T-helper 2 cell (primary cell): ENCODE data around the gene ZNF775.

Experiments
- DNase-seq, 5 experiments: peaks; one replicate each; pipeline versions ENCODE4 v3.0.0 to v3.0.0-alpha.2; 2012 to 2022
- total RNA-seq, 2 donors: gene quantifications; one replicate each; lab custom pipeline; 2026; lab: John Stamatoyannopoulos, UW

ZNF775 gene
- 1.2 to 2.5 reads per million in 2 donors for total RNA-seq

GRCh38 chr7:150378853-150379440, at the start of gene ZNF775:
Gene ZNF775 (plus strand): TSS chr7:150379330. CDS start chr7:150388471, 9,141 bp downstream.
- peak; percentile 88 to 95 (median 90) for DNase-seq

DNA sequence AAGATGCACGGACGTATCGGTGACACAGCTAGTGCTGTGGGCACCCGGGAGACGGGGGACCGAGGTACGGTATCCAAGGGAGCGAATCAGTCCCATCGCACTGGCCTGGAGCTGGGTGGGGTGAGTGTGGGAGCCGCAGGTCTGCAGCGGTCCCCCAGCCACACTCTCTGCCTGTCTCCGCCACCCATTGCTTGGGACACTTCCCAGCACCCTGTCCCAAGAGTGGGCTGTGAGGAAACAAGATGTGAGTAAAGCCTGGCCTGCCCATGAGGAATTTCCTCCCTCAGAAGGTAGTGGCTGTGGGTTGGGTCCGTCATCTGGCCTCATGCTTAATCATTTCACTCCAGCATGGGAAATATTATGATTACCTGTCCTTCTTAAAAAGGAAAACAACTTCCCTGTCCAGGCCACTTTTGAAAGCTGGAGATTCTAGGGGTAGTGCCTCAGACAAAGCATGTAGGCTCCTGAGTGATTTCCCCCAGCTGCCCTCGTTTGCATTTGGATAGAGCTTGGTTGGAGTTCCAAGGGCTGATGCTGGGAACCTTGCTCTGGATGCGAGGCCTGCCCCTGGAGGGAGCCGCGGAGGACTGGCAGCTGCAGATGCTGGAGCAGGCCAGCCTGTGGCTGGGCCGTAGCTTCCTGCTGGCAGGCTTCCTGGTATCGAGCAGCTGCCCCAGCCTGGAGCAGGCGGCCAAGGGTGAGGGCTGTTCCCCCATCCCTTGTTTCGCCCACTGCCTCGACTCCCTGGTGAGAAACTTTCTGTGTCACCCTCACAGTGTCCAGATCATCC, 49.6 kb upstream of the ZNF775 start:
- no peak for DNase-seq

- no peak for DNase-seq
Measured at GRCh38 chr7:150330211-150330885, 48.8 kb upstream of the ZNF775 start.

DNA sequence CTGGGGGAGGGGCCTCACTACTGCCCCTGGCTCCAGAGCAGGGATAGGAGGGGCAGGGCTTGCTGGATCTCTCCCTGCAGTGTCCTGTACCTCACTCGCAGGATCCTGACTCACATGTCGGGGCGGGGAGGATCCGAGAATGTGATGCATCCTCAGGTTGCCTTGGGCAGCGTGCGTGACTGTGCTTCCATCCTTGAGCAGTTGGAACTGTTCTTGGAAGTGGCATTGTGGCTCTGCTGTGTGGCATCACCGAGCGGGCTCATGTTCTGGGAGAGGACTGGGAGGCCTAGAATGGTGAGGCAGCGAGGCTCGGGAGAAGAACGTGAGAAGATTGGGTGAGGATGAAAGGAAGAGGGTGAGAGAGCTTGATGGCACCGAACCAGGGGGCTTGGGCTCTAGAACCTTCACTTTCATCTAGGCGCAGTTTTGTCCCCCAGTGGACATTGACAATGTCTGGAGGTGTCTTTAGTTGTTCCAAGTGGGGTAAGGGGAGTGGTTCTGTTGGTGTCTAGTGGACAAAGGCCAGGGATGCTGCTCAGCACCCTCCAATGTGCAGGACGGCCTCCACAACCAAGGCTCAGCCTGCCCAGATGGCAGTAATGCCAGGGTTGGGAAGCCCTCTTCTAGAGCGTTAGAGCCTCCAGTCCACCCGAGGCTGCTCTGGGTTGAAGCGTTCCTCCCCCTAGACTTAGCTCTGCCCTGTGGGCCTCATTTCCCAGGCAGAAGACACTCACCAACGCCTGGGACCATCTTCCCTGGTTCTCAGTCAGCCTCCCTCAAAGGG, 46.1 kb upstream of the ZNF775 start:
- no peak for DNase-seq

- no peak for DNase-seq
Measured at GRCh38 chr7:150333659-150334058, 45.5 kb upstream of the ZNF775 start.

- DNase-seq, result no peak
Measured at GRCh38 chr7:150334108-150334507, 45.0 kb upstream of the ZNF775 start.

DNA sequence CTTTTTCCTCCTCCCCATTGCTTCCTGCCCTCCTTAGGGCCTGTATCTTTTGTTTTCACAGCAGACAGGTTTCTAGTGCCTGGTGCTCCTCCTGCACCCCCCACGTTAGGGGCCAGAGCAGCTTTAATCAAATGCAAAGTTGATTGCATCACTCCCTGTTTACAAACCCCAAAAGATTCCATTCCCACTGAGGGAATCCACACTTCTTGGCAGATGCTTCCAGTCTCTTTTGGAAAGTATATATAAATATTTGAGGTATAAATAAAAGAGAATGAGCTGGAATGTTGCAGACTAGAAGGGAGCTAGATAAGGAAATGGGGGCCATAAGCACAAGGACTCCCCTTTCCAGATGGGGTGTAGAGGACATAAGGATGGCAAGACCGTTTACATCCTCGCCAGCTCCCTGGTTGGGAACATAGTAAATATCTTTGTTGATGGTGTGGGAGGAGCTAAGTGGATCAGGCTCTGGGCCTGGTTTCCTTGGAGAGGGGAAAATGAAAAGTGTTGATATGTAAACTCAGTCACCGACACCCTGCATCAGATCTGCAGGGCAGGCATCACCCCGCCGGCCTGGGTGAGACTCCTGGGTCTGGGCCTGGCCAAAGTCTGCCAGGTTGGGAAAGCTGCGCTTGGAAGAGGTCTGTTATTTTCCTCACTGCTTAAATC, 43.9 kb upstream of the ZNF775 start:
- no peak for DNase-seq

GRCh38 chr7:150335774-150336112, 43.4 kb upstream of the ZNF775 start:
- no peak for DNase-seq

- no peak for DNase-seq
Measured at GRCh38 chr7:150336746-150337145, 42.4 kb upstream of the ZNF775 start.

DNA sequence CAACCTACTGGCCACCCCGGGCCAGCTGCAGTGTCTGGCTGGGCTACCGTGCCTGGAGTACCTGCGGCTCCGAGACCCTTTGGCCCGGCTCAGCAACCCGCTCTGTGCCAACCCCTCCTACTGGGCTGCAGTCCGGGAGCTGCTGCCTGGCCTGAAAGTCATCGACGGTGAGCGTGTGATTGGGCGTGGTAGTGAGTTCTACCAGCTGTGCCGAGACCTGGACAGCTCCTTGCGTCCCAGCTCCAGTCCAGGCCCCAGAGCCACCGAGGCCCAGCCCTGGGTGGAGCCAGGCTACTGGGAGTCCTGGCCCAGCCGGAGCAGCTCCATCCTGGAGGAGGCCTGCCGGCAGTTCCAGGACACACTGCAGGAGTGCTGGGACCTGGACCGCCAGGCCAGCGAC, 42.0 kb upstream of the ZNF775 start:
- no peak for DNase-seq

DNA sequence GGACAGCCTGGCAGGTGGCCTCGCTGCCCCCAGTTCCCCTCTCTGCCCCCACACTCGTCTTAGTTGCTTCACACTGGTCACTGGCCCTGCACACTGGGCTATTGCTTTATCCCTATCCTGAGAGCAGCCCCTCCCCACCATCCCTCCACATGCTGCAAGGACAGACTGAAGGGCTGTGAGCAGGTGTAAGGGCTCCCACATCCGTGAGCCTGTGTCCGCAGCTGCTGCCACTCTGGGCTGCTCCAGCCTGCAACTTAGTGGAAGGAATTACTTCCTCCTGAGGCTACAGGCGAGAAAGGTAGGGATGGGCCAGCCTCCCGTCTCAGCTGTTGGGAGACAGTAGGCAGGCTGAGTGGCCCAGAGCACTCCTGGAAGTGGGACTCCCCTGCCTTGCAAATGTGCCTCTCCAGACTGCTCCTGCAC, 41.5 kb upstream of the ZNF775 start:
- DNase-seq, result no peak

- DNase-seq, result no peak
Measured at GRCh38 chr7:150338166-150338829, 40.8 kb upstream of the ZNF775 start.

- DNase-seq, result no peak
Measured at GRCh38 chr7:150339409-150339809, 39.7 kb upstream of the ZNF775 start.

DNA sequence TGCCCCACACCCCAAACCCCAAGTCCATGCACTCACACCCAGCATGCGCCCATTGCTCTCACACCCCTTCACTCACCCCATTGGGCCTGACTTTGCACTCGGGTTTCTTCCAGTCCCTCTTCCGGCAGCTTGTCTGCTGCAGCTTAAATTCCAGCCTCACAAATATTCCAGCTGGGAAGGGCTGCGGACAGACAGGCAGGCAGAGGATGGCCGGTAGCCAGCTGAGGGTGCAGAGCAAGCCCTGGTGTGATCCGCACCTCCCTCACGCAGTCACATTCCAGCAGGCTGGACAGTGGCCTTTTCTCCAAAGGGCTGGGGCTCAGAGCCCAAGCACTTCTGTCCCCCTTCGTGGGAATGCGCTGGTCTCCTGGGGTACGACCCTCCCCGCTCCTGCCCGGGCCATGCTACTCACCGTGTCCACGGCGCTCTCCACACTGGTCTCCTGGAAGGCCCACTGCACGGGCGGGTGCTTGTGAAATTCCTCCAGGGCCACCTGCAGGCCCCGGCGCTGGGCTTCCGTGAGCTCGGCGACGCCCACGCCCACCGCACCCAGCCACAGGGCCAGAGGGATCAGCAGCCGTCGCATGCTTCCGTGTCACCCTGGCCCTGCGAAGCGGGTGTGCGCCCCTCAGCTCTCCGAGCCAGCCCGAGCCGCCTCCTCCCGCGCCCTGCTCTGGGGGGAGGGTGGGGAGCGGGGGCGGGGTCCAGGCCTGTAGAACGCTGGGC, 38.9 kb upstream of the ZNF775 start:
- no peak for DNase-seq

DNA sequence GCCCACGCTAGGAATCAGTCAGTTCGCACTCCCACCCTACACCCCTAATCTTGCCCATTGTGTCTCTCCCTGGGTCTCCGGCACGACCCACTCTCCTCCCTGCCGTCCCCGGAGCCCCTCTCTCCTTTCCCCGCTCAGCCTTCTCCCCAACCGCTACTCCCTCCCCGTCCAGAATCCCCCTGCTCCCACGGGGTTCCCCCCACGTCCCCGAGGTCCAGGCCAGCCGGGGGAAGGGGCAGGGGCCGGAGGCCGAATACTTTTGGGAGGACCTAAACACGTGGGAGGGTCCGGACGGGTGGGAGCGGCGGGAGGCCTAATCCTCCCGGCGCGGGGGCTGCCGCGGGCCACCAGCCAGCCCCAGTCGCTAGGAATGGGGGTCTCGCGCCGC, 38.3 kb upstream of the ZNF775 start:
- DNase-seq, result no peak

GRCh38 chr7:150341263-150342120, 37.6 kb upstream of the ZNF775 start, which contains the start of gene RARRES2:
Gene RARRES2 (minus strand): TSS chr7:150341629. CDS start chr7:150340609, 1,020 bp downstream.
- no peak for DNase-seq

DNA sequence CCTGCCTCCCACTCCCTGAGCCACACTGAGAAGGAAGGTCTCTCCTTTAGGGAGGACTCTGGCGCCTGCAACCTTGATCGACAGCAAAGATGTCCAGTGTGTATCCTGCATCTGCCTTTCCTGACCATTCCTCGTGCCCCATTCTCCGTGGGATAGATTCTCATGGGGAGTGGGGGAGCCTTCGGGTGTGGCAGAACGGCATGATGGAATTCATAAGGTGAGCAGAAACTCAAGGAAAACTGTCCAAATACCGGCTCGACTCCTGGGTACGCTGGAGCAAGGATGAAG, 37.1 kb upstream of the ZNF775 start:
- DNase-seq, result no peak

DNA sequence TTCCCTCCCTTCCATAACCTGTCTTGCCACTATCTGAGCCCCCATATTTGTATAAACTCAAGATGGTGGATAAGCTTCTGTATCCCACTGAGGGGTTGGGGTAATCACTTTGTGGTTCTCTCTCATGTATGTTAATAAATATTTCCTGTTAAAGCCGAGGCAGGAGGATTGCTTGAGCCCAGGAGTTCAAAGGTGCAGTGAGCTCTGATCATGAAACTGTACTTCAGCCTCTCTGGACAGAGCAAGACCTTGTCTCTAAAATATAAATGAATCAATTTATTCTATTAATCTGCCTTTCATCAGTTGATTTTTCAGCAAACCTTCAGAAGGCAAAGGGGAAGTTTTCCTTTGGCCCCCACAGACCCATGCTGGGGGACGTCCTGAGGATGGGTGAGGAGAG, 35.9 kb upstream of the ZNF775 start:
- DNase-seq, result no peak

DNA sequence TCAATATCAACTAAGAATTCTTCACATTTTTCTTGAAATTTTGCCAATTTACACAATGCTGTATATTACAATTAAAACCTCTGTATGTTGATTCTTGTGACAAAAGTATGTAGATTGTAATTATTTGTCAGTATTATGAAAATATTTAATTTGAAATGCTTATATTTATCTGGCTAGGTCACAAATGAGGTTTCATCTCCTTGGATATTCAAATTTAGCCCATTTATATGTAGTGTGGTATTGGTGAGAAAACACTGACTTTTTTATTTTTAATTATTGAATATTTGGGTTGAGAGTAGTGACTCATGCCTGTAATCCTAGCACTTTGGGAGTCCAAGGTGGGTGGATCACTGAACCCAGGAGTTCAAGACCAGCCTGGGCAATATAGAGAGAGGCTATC, 34.8 kb upstream of the ZNF775 start:
- no peak for DNase-seq

DNA sequence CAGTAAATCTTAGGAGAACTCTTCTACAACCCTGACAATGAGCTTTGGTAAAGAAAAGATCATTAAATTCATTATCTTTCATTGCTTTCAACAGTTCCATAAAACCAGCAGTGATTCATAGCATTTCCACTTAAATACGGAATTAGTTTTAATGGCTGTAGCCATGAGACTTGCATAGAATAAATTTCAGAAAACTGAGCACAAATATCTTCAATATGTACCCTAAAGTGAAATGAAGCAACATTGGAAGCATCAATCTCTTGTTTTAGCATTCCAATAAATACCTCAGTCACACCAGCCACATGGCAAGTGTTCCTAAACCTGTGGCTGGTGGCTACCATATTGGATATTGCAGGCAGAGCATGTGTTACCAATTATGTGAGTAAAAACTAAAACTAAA, 34.1 kb upstream of the ZNF775 start:
- no peak for DNase-seq
